ENCODE data around the gene NMS.

- TF ChIP-seq POLR2A (IDR thresholded peaks at IDR 0.05), result no peak
- TF ChIP-seq, protein P1, sequence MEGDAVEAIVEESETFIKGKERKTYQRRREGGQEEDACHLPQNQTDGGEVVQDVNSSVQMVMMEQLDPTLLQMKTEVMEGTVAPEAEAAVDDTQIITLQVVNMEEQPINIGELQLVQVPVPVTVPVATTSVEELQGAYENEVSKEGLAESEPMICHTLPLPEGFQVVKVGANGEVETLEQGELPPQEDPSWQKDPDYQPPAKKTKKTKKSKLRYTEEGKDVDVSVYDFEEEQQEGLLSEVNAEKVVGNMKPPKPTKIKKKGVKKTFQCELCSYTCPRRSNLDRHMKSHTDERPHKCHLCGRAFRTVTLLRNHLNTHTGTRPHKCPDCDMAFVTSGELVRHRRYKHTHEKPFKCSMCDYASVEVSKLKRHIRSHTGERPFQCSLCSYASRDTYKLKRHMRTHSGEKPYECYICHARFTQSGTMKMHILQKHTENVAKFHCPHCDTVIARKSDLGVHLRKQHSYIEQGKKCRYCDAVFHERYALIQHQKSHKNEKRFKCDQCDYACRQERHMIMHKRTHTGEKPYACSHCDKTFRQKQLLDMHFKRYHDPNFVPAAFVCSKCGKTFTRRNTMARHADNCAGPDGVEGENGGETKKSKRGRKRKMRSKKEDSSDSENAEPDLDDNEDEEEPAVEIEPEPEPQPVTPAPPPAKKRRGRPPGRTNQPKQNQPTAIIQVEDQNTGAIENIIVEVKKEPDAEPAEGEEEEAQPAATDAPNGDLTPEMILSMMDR (IDR thresholded peaks at IDR 0.05 in 8 of 11, conservative IDR thresholded peaks at IDR 0.05 in 3 of 11), result no peak
These were observed at the start of gene NMS for GRCh38 chr2:100470182-100470581.

All from spleen (tissue), 7 donors.